ENCODE results near the gene SCAPER. TPM values are rescaled to one million over a fixed set of nuclear protein-coding genes. Genes with fewer than 3 reads are reported as not detected.

The SCAPER gene
- total RNA-seq, 1 experiment from 2014 or later = 15.3 TPM

GRCh38 chr15:76938752-76939151 is 33.6 kb upstream of the SCAPER start:
- in situ Hi-C loops (cut with HindIII; ENCODE audit: low pct_unique_long_range_greater_than_20kb, low sequenced_read_pairs) = no loop called here
- no peaks in the 10 kb centered on the region for H3K27me3 ChIP-seq (ENCODE audit: control insufficient read depth, insufficient read depth, low read length)
- intact Hi-C loops (cut with micrococcal nuclease; ENCODE audit: unreplicated experiment) = no loop called here
- no peak overlapping the region for H3K27ac ChIP-seq (ENCODE audit: low read length)
- no peak for ATAC-seq
- no peak for DNase-seq (ENCODE audit: low read depth, low spot score)
- H3K4me1 ChIP-seq (ENCODE audit: control insufficient read depth, insufficient read depth, low read length) = no peaks in the 10 kb centered on the region
- TF ChIP-seq POLR2AphosphoS5 (IDR thresholded peaks at IDR 0.05; ENCODE audit: low read depth, low read length) (no peak), REST (IDR thresholded peaks at IDR 0.05; ENCODE audit: insufficient read depth in 1 of 2, low read depth in 2 of 2, low read length in 1 of 2) (no peak), CTCF (IDR thresholded peaks at IDR 0.05) (no peak), TCF7L2 (IDR thresholded peaks at IDR 0.05; ENCODE audit: low read depth, low read length) (no peak), SIN3A (IDR thresholded peaks at IDR 0.05; ENCODE audit: borderline replicate concordance, insufficient read depth, low read depth, low read length) (no peak)
- H3K9me3 ChIP-seq (ENCODE audit: control insufficient read depth, insufficient read depth, low read depth, low read length) = no peaks in the 10 kb centered on the region
- no TSS peak for BruUV-seq (replicated peaks)
- POLR2A ChIA-PET = no interaction called here
- CTCF ChIA-PET = no interaction called here
- no peak overlapping the region for H3K4me3 ChIP-seq (ENCODE audit: low read depth in 2 of 2, low read length in 2 of 2)
- peaks cover 17% of the 10 kb centered on the region for H3K36me3 ChIP-seq (ENCODE audit: control insufficient read depth, insufficient read depth, low read length)

- intact Hi-C loops (cut with micrococcal nuclease; ENCODE audit: unreplicated experiment) (no loop called here), in situ Hi-C loops (cut with HindIII; ENCODE audit: low pct_unique_long_range_greater_than_20kb, low sequenced_read_pairs) (no loop called here)
- Histone ChIP-seq H3K27ac (ENCODE audit: low read length) (no peak overlapping the region), H3K4me1 (ENCODE audit: control insufficient read depth, insufficient read depth, low read length) (peaks cover 8% of the 10 kb centered on the region), H3K27me3 (ENCODE audit: control insufficient read depth, insufficient read depth, low read length) (no peaks in the 10 kb centered on the region), H3K36me3 (ENCODE audit: control insufficient read depth, insufficient read depth, low read length) (peaks cover 29% of the 10 kb centered on the region), H3K9me3 (ENCODE audit: control insufficient read depth, insufficient read depth, low read depth, low read length) (no peaks in the 10 kb centered on the region), H3K4me3 (ENCODE audit: low read depth in 2 of 2, low read length in 2 of 2) (no peak overlapping the region)
- POLR2A ChIA-PET = no interaction called here
- TF ChIP-seq CTCF (IDR thresholded peaks at IDR 0.05) = no peak
- TF ChIP-seq SIN3A (IDR thresholded peaks at IDR 0.05; ENCODE audit: borderline replicate concordance, insufficient read depth, low read depth, low read length) = no peak
- TF ChIP-seq REST (IDR thresholded peaks at IDR 0.05; ENCODE audit: insufficient read depth in 1 of 2, low read depth in 2 of 2, low read length in 1 of 2) = no peak
- TF ChIP-seq POLR2AphosphoS5 (IDR thresholded peaks at IDR 0.05; ENCODE audit: low read depth, low read length) = no peak
- TF ChIP-seq TCF7L2 (IDR thresholded peaks at IDR 0.05; ENCODE audit: low read depth, low read length) = no peak
- ATAC-seq (no peak), DNase-seq (ENCODE audit: low read depth, low spot score) (no peak)
- BruUV-seq (replicated peaks) = no TSS peak
- CTCF ChIA-PET = no interaction called here
Measured at GRCh38 chr15:76936671-76937070, 31.5 kb upstream of the SCAPER start.
